SKM-1 (cell line): ENCODE results near the gene PARVB.
"Not testable (repeated sequence)": the region's sequence is repeated elsewhere in the genome, so short reads cannot be mapped to it uniquely, and the experiment has no call there.

ENCODE experiments used
- DNase-seq: peaks from one replicate; lab custom pipeline; 2025; ENCODE audit not compliant: unreplicated experiment; lab: John Stamatoyannopoulos, UW

PARVB gene

DNA sequence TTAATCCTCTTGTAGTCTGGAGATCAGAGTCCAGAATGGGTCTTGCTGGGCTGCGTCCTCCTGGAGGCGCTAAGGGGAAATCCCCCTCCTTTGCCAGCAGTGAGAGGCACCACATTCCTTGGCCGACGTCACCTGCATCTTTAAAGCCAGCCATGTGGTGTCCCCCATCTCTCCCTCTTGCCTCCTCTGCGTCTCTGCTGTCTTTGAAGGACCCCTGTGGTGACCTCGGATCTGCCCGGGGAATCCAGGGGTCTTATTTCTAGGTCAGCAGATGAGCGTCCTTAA, 27.2 kb upstream of the PARVB start:
- DNase-seq, result no peak

DNA sequence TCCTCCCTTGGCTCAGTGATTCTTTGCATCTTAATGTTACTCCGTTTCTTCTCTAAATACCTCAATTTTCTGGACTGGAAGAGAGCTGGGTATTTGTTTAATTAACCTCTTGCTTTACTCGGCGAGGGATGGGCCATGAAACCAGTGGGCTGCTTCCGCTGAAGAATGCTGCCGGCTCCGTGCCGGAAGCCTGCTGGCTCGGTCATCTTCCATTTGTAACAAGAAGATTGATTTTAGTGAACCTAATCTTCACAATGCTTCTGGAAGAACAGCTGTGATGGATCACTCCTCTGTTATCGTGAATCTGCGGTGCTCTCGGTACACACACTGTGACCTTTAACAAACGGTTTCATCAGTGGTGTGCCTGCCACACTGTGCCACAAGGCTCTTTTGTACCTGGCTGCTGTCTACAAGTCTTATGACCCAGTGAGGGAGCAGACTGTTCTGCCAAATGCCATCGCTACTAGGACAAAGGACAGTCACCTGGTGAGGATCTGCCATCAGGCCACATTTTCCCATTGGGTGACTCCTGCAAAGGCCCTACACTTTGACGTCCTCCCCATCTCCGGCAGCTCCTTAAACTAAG, 25.3 kb upstream of the PARVB start:
- DNase-seq, result no peak

DNA sequence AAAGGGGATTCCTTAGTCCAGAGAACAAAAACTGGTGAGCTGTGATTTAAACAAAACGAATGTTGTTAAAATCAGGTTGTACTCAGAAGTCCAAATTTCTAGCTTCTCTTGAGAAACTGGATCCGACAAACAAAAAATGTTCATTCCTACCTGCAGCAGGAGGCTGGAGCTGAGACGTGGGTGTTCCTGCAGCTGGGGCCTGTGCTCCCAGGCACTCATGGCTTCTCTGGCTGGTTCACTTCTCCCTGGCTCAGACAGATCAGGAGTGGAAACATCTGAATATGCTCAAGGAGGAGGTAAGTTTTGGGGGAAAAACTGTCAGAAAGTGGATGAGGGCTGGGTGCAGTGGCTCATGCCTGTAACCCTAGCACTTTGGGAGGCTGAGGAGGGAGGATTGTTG, 24.7 kb upstream of the PARVB start:
- no peak for DNase-seq

DNA sequence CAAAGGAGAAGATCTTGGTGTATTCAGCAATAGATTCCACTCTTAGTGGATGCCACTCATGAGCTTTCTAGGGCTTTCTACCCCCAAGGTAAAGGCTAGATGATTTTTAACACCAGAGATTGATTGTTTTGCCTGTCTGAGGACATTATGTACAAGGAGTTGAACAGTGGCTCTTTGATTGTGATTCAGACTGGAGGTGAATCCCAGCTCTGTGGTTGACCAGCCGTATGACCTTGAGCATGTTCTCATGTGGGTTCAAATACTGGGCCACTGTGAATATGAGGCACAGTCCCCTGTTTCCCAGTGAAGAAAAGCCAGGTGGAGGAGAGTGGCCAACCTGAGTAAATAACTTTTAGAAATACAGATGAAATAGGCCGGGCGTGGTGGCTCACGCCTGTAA, 24.0 kb upstream of the PARVB start:
- DNase-seq, result no peak

DNA sequence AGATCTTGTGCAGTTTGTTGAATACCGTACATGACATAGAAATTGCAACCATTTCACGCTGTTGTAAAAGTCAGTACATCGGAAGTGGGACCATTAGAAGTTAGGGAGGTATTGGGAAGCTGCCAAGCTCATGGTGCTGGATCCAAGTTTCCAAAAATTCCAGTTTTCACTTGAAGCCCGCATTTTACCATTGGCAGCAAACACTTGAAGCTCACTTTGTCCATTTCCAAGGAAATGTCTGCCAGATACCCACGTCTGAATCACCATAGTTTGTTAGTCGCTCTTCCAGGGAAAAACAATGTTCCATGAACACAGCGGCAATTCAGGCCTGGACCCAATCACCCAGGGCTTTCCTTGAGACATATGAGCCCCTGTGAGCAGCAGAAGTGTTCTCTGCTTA, 22.6 kb upstream of the PARVB start:
- DNase-seq, result no peak

DNA sequence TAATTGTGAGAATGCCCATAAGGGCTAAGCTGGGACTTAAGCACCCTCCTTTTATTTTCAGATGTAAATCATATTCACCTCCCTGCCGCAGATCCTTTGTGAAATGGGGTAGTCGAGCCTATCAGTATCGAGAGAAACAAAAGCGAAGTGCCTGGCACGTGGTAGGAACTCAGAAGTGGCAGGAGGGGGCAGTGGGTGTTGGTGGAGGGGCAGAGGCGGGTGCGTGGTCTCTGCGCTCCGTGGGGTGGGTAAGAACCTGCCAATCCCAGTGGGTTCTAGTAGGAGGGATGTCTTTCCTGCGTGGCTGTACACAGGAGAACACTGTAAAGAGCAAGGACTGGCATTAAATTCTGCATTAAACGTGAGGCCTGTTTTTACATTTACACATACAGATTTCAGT, 21.8 kb upstream of the PARVB start:
- no peak for DNase-seq

DNA sequence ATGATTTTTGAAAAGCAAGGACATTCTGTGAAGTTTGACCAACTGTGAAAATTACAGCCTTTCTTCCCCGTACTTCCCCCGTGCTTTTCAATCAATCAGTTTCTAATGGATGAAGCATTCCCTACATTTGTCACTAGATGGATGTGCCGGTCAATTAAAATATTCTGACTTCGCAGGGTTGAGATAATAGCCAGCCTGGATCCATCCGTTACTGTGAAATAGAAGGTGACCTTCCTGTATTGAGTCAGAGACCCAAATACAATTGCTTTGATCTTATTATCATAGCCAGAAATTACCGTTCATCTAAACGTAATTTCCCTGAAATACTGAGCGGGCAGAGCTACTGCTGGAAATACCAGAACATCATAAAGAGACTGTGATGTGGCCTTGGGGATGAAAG, 21.1 kb upstream of the PARVB start:
- DNase-seq, result no peak

DNA sequence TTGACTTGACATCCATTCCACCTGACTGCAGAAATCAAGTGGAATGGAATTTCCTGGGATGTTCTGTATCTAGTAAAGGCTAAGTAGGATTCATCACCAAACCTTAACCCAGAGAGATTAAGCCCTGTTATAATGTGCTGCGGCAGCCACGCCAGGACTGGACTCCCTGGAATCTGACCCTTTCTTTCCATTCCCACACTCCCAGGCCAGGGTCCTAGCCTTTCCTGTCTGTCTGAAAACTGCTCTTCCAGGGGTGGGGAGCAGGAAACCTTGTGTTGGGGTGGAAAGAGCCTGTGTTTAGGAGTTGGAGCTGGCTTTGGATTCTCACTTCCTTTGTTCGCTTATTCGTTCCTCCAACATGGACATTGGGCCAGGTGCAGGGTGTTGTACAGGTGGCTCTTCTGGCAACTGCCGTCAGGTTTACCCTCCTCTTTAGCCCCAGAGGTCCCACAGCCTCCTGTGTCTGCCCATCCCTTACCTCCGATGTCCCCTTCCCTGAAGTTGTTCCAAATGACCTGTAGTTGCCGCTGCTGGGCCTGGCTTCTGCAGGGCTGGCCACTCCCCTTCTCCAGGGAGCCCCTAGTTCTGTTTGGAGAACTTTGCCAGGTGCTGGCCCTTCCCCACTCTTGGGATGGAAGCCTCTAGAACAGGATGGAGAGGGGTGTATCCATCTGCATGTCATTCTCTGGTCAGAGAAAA, 20.5 kb upstream of the PARVB start:
- no peak for DNase-seq

DNA sequence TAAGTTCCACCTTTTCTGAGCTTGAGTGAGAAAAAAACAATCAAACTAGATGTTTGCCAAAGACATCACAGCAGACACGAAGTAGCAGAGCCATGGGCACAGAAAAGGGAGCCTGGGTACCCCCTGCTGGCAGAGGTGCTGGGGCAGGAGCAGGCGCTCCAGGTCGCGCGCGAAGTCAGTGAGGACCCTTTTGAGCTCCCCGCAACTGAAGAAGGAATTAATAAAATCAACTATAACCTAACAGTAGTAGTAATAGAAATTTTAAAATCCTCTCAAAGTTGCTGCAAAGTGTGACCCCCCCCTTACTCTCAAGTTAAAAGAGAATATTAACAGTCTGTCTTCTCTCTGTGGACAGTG, 20.0 kb upstream of the PARVB start:
- DNase-seq, result no peak

DNA sequence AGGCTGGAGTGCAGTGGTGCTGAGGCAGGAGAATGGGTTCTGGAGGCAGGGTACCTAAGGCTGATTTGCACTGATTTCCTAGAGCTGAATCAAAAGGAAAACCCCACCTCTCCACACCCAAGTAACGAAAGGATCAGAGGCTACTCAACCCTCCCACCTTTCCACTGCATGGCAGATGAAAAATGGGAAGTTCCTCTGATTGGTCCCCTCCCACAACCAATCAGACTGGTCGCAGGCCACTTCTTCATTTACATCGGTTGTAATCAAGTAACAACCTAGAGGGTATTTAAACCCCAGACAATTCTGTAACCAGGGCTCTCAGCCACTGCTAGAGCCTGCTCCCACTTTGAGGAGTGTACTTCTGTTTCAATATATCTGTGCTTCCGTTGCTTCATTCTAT, 18.6 kb upstream of the PARVB start:
- no peak for DNase-seq

DNA sequence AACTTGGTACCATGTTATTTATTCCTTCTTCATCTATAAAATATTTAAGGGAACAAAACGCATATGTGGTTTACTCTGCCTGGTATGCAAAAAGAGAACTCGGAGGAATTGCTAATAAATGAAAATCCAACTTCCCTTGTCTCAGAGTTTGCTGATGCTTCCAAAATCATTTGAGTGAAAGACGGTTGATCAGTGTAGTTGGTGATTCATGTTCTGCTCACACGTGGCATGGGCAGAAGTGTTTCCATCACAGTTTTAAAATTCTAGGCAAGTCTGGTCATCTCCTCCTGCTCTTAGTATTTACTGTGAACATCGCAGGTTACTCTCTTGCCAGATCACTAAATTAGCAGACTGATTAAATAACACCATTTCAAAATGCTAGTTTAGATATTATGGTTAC, 11.9 kb upstream of the PARVB start:
- no peak for DNase-seq

DNA sequence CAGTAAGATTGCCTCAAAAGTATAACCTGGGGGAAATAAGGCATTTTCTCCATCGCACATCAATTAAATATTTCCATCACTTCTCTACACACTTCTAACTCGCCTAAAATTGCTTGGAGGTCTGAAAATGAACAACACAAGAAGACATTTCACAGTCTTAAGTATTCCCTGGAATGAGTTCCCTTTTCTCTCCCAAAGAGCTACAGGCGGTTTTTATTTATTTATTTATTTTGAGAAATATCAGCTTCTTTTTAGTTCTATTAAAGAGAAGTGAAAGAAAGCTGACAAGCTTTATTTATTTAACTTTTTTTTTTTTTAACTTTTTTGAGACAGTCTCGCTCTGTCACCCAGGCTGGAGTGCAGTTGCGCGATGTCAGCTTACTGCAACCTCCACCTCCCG, 11.5 kb upstream of the PARVB start:
- DNase-seq, result no peak

DNA sequence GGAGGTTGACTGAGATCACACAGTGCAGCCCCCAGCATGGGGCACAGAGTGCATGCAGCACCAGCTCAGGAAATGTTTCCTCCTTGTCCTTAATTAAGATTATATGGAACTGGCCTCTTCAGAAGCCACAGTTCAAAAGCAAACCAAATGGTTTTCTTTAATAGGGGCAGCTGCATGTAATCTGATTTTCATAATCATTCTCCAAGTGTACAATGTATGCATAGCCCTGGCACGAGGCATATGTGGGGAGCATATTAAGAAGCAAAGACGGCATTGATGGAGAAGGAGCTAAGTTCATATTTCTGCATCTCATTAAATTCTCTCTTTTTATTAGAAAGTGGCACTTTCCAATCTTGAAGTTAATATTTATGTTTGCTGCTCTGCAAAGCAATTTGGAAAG, 9.9 kb upstream of the PARVB start:
- DNase-seq, result no peak

DNA sequence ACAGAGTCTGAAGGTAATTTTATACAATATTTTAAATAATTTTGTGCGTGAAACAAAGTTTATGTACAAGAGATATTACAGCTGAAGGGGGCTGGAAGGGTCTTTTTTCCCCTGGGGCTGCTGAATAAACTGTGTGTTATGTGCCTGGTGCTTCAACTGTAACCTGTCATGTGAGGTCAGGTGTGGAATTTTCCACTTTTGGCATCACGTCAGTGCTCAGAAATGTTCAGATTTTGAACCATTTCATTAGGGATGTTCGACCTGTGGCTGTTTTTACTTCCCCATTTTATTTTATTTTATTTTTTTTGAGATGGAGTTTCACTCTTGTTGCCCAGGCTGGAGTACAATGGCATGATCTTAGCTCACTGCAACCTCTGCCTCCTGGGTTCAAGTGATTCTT, 7.5 kb upstream of the PARVB start:
- DNase-seq, result not testable (repeated sequence)

DNA sequence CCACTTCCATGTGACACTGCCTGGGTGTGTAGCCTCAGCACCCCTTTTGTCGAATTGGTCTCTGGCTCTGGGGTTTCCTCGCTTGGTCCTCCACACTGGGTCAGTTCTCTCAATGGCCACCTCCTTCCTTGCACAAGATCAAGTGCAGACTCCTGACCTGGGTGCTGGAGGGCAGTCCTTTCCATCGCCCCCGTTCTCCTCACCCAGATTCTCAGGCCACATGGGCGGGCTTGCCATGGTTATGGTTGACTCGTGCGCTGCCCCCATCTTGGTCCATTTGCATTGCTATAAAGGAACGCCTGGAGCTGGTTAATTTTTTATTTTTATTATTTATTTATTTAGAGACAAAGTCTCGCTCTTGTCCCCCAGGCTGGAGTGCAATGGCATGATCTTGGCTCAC, 5.5 kb upstream of the PARVB start:
- no peak for DNase-seq

DNA sequence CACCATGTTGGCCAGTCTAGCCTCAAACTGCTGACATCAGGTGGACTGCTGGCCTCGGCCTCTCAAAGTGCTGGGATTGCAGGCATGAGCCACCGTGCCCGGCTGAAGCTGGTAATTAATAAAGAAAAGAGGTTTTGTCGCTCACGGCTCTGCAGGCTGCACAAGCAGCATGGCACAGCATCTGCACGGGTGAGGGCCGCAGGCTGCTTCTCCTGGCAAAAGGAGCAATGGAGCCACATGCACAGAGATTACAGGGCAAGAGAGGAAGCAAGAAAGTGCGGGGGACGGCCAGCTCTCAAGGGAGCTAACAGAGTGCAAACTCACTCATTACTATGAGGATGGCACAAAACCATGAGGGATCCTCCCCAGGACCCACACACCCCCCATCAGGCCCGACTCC, 4.7 kb upstream of the PARVB start:
- DNase-seq, result no peak

DNA sequence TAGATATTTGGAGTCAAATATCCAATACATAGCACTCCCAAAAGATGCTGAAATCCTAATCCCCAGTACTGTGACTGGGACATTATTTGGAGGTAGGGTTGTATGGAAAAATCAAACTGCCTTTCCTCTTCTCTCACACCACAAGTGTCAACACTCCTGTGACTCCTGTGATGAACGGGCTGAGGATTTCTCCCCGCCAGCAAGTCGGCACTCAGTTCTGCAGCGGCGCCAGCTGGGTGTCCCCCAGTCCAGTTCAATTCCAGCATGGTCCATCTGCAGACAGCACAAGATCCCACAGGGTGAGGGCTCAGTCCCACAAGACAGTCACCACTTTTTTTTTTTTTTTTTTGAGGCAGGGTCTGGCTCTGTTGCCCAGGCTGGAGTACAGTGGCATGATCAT, 4.3 kb upstream of the PARVB start:
- no peak for DNase-seq

DNA sequence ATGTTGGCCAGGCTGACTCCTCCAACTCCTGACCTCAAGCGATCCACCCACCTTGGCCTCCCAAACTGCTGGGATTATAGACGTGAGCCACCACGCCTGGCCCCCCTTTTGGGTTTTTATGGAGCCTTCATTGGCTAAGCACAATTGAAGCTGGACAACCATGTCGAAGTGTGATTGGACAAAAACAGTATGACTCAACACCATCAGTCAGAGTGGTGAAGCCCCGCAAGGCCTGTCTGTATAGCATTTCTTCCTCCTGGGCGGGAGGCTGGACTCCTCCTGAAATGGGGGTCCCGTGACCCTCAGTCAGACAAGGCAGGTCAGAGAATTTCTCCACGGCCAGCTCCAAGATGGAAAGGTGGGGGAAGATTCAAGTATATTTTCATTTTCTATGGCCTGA, 3.1 kb upstream of the PARVB start:
- DNase-seq, result no peak

DNA sequence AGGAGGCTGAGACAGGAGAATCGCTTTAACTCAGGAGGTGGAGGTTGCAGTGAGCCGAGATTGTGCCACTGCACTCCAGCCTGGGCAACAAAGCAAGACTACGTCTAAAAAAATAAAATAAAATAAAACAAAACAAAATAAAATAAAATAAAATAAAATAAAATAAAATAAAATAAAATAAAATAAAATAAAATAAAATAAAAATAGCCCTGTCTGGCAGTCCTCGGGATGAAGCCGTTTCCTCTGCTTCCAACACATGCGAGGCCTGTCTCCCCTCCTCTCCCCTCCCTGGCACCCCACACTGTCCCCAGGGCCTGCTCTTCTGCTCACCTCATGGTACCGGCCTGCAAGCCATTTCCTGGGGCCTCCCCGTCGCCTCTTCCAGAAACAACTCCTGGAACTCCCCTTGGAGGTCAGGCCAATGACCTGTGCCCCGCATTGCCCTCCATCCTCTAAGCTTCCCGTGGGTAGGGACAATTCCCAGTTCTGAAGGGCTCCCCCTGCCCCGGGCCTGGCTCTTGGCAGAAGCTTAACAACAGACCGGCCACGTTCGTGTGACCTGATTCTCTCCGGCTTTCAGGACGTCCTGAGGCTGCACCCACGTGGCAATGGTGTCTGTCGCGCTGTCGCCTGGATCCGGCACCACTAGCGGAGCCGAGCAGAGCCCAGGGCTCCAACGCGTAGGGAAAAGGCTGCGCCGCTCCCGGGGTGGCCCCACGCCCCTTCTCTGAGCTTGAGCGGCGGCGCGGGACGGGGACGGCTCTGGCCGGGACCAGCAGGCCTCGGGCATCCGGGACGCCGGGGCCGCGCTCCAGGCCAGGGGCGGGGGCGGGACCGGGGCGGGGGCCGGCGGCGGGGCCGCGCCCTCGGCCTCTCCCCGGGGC, 456 bp upstream of the PARVB start:
- DNase-seq, result no peak

DNA sequence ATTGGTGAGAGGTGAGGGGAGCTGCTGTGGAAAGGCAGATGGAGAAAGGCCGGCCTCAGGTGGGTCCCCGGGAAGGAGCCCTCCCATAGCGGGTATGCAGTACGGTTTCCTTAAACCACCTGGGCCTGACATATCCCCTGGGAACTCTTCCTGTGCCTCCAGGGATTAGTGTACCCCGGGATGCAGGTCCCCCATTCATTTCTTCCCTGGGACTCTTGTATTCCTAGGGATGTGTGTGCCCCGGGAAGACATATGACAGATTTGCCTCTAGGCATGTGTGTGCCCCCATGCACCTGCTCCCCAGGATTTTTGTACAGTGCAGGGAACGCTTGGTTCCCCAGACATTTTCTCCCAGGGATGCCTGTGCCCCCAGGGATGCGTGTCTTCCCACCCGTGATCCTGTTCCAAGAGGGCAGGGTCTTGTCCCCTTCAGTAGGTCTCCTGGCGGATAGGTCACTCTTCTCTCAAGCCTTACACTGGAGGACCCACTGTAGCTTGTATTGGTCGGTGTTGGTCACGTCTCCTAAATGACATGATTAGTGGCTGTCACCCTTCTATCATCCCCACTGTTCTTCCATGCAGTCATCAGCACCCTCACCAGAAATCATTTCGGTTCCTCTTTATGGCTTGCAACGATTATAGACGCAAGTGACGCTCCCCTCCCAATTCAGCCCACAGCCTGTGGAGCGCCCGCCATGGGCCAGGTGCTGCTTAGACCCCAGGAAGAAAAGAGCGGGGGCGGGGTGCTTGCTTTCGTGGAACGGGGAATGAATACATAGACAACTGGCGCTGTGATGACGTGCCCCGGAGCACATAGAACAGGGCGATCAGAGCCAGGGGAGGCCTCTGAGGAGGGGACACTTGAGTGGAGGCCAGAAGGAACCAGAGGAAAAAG, 1.3 kb downstream of the PARVB start:
- DNase-seq, result peak; percentile 19

DNA sequence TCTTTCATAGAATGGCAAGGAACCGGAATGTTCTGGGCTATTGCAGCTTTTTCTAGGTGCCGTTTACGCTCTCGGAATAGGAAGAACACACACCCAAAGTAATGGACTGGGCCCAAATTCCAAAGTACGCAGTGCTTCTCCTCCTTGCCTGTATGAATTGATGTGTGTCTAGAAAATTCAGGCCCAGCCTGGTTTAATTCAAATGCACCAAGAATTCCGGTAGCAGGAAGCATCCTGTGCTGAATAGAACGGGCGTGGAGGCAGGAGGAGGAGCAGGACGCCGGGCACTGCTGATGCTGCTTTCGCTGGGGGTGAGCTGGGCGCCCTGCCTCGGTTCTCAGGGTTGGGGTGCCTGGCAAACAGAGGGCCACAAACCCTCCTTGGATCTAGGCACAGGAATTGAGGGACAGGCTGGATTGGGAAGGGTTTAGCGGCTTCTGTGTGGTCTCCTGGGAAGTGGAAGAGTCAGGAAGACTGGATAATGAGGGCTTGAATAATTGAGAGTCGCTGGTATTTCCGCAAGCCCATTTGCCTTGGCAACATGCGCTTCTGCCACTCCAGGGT, 2.0 kb downstream of the PARVB start:
- no peak for DNase-seq
